SIG-M5 (cell line): ENCODE results near the gene HSPG2.
"Not testable (repeated sequence)": the region's sequence is repeated elsewhere in the genome, so short reads cannot be mapped to it uniquely, and the experiment has no call there.

Source experiments
- DNase-seq: peaks from one replicate; lab custom pipeline; 2025; lab: John Stamatoyannopoulos, UW

Gene HSPG2

DNA sequence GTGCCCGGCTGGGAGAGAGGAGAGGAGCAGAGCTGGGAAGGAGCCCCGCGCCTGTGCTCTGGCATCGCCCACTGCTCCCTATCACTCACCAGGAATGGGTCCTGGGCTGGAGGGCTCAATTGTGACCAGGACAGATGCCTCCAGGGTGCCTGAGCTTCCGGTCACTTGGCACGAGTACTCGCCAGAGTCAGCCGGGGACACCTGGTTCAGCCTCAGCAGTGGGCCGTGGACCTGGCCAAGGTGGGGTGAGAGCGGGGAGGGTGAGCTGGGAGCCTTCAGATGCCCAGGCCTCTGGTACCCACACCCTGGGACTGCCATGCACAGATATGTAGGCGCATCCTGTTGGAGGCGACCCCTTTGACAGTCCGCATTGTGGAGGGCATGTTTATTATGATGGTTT, 93.9 kb downstream of the HSPG2 start:
- DNase-seq = no peak

DNA sequence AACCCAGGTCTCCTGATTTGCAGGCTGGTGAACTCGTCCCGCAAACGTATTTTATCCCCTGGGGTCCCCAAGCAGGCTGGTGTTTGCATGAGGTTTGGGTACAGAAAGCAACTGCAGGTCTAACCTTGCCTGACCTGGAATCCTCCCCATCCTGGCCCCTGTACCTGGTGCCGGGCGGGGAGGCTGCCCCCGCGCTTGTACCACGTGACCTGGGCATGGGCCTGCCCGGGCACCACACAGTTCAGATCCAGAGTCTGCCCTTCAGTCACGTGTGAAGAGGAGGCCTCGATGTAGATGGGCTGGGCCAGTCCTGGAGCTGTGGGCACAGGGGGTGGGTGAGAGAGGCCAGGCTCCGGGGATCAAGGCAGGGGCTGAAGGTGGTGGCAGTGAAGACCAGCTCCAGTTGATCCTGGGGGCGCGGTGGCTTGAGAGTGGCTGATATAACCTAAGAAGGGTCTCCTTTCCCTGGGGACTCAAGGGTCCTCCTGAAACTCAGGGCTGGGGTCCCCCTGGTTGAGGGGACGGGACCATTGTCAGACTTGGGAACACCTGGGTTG, 94.4 kb downstream of the HSPG2 start:
- DNase-seq = no peak

DNA sequence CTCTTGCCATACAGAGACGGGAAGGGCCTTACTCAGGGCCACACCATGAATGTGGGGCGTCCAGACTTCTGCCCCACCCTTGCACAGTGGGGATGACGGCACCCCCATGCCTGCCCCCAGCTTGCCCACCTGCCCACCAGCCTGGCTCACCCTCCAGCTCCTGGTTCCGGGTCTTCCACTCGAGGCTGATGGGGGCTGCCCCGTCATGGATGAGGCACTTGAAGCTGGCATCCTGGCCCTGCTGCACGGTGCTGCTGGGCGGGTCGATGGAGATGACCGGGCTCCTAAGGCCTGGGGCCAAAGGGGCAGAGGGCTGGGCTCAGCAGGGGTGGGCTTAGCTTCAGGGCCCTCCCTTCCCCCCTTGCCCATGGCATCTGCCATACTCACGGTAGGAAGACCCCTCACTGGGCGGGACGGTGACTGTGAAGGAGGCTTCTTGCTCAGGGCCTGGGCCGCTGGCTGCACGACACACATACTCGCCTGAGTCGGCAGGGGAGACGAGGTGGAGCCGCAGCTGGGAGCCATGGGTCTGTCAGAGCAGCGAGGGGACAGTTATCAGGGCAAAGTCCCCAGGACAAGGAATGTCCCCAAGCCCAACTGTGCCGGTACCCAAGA, 95.2 kb downstream of the HSPG2 start:
- DNase-seq = no peak

DNA sequence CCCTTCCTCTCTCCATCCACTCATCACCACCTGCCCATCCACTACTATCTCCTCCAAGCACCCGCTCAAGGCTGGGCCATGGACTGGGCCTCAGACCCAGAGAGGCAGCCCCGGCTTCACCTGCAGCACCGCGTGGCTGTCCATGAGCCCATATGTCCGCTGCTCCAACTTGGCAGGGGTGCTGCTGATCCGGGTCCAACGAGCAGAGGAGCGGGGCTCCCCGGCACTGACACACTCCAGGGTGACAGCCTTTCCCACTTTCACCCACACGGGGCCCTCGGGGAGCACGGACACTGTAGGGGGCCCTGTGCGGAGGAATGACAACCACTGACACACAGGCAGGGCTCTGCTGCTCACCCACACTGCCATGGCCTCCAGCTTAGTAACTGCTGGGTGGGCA, 96.1 kb downstream of the HSPG2 start:
- DNase-seq = no peak

DNA sequence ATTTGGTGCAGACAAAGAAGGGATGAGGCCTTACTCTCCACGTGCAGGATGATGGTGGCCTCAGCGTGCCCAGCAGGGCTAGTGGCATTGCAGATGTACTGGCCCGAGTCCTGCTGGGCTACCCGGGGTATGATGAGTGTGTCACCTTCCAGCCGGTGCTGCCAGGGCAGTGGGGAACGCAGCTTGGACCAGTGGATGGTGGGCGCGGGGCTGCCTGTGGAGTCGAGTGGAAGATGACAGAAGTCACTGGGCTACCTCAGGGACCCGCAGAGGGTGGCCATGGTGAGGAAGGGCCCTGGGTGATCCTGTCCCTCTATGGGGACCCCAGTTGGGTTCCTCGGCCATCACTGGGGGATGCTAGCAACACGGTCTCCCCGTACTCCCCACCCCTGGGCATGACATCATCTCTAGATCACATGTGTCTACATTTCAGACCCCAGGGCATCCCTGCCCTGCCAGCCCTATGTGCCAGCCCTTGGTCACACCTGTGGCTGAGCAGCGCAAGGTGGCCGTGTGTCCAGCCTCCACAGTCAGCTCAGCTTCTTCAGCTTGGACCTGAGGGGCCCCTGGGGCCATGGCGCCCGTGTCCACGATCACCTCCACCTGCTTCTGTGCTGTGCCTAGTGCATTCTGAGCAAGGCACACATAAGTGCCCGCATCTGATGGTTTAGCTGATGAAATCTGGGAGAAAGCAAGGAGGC, 97.6 kb downstream of the HSPG2 start:
- no peak for DNase-seq

DNA sequence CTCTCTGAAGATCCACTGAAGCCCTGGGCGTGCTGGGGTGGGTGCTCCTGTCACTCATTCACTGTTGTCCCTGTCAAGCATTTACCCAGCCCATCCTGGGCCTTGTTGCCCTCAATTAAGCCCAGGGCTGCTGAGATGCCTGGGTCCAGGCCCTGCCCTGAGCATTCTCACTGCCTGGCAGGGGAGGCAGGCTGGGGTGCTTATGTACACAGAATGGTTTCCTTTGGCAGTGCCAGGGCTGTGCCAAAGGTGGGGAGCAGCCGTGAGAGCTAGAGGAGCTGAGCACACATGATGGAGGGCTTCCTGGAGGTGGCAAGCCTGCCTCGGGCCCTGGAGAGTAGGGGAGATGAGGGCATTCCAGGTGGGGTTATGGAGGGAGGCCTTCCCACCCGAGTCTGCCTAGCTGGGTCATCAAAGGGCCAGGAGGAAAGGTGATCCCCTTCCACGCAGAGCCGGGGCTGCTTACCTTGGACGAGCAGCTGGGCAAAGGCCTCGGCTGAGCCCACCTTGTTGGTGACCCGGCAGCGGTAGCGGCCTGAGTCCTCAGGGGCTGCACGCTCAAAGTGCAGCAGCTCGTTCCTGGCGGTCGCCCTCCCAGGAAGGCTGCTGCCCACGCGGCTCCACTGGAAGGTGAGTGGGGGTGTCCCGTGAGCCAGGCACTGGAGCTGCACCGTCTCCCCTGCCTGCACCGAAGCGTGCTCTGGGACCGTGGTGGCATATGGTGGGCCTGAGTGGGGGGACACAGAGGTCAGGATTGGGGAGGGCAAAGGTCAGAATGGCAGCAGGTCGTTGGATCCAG, 98.6 kb downstream of the HSPG2 start:
- no peak for DNase-seq

DNA sequence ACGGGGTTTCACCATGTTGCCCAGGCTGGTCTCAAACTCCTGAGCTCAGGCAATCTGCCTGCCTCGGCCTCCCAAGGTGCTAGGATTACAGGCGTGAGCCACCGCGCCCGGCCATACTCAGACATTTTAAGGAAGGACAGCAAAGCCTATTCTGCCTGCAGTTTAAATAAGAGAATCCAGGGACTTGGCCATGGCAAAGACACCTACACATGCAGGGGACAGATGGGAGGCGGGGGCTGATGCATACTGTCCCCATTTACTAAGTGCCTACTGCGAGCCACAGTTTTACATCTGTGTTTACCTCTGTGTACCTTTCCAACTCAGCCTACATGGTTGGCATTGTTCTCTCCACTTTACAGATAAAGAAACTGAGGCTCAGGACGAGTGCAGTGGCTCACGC, 99.6 kb downstream of the HSPG2 start:
- DNase-seq = no peak

DNA sequence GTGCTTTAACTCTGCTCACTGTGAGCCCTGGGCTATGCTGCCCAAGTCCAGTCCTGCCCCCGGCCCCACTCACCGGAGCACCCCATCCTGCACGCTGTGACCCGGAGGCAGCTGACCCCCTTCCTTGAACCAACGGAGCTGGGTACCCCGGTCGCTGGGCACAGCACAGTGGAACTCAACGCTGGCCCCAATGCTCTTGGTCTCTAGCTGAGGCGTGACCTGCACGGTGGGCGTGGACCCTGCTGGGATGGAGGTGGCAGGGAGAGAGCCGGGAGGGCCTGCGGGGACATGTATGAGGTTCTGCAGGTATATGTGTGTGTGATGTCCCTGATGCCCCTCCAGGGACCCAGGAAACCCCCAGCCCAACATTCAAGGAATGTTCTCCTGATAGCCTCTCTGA, 100.4 kb downstream of the HSPG2 start:
- no peak for DNase-seq

DNA sequence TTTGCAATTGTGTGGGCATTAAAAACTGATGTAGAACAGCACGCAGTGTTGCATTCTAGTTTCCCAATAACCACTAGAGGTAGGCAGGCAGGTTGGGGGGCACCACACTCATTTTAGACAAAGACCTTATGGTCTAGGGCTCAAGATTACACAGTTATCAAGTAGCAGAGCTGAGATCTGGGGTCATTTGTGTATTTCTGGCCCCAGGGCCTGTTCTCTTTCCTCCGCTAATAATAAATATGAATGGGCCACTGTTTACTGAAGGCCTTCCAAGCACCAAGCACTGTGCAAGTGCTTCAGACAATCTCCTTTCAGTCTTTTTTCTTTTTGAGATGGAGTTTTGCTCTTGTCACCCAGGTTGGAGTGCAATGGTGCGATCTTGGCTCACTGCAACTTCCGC, 101.1 kb downstream of the HSPG2 start:
- no peak for DNase-seq

DNA sequence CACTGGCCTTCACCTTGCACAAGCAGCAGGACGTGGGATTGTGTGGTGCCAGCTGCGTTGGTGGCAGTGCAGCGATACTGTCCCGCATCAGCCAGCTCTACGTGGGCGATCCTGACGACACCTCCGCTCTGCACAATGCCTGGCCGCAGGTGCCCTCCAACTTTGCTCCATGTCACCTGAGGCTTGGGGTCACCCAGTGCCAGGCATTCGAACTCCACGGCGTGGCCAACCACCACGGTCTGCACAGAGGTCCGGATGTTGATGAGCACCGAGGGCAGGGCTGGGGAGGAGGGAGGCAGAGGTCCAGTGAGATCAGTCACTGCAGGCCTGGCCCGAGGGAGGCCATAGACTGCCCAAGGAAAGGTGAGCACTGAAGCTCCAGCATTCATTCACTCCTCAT, 102.4 kb downstream of the HSPG2 start:
- DNase-seq = no peak

DNA sequence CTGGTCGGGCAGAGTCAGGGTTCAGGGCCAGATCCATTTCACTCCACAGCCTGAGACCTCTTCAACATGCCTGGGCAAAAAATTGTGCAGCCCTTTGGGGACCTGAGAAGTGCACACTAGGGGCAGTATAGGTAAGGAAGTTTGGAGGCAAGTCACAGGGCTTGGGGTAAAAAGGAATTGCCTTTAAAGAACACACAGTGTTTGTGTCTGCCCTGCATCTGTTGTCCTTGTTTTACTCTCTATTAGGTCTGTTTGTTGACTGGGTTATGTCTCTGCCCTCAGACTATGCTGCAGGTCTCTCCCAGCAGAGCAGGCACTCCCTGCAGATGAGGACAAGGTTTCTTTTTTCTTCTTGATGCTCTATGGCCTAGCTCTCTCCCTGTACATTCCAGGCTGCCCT, 103.0 kb downstream of the HSPG2 start:
- no peak for DNase-seq

DNA sequence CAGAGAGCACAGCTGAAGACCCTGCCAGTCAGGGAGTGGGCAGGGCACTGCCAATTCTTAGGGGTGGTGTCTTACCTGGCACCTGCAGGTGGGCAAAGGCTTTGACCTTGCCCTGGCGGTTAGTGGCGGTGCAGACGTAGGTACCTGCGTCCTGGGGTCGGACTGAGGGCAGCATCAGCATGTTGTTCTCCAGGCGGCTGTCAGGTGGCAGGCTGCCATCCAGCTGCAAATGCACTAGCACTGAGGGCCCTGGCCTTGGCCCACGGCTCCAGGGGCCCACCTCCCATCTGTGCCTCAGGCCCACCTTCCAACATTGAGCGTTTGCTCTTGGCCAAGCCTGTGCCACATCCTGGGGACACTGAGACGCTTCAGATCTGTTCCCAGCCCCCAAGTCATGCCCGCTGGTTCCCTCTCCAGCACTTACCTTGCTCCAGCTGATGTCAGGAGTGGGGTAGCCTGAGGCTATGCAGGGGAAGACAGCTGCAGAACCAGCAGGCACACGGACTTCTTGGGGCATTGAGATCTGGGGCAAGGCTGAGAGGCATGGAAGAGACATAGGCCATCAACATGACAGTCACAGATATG, 103.6 kb downstream of the HSPG2 start:
- DNase-seq = no peak

DNA sequence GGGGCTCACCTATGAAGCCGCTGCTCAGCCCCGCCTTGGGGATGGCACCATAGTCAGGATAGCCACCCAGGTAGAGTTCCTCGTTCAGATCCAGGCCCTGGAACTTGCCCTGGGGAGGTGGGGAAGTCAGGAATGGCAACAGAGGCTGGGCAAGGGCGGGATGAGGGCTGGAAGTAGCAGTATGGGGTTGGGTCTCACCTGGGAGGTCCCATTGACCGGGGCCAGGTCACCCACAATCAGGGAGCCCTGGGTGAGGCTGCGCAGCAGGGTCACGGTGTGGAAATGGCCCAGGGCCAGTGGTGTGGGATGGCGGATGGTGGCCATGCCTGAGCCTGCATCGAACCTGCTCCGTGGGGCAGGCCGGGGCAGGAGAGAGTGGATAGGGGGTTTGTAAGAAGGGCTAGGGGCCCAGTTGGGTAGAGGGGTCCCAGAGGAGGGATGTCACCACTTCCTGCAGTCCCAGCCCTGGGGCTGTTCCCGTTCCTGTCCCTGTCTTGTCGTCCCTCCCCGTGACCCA, 105.6 kb downstream of the HSPG2 start:
- DNase-seq = no peak

DNA sequence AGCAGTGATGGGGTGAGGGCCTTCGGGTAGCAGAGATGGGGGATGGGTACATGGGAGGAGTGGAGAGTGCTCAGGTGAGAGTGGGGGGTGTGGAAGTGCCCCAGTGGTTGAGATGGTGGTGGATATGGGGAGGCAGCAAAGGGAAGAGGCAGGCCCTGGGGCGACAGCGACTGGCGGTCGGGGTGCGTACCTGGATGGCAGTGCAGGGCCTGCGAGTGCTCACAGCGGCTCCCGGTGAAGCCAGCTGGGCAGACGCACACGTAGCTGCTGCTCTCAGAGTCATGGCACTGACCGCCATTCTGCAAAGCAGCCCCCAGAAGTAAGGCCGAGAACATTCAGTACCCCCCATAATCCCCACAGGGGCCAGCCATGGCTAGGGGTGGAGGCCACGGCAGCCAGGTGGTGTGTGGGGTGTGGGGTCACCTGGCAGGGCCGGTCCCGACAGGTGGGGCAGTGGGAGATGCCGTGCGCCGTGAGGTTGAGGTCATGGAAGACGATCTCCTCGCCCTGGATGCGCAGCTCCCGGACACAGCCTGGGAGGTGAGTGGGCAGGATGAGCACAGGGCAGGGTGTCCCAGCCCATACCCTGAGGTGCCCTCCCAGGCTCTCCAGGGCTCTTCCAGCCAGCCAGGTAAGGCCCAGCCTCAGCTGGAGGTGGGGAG, 106.2 kb downstream of the HSPG2 start:
- DNase-seq = no peak

DNA sequence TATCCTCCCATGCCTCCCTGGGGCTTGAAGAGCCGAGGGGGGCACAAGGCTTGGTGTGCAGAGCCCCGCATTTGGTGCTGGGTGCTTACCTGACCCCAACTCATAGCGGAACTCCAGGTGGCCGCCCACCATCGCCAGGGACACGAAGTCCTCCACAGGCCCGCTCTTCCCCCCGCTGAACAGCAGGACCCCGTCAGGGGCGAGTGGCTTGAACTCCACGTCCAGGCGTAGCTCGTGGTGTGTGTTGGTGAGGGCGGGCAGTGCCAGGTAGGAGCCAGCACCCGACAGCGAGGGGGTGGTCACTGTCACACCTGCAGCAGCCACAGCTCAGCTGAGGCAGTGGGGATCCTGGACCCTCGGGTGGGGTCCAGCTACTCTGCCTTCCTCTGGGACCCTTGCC, 107.8 kb downstream of the HSPG2 start:
- no peak for DNase-seq

DNA sequence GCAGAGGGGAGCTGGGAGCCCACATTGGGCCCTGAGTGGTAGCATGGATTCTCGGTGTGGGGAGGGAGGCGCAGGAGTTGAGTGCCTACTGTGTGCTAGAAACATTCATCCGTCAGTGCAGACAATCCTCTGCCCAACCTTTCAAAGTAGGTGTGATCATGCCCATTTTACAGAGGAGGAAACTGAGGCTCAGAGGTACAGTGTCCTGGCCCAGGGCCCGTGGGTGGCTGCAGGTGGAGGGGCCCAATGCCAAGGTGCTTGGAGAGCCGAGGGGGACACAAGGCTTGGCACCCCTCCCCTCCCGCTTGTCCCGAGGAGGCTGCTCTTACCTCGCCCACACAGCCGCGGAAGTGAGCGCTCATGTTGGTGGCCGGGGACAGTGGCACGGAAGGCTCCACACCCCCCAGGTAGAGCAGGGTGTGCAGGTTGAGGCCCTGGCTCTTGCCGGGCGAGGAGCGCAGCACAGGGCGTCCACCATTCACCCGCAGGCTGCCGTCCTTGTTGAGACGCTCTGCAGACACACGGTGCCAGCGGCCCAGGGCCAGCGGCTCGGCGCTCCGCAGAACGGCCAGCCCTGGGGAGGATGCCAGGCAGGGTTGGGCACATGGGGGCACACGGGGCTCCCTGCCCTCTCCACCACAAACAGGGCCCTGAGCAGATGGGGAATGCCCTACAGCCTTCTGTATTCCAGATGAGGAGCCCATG, 108.5 kb downstream of the HSPG2 start:
- no peak for DNase-seq

DNA sequence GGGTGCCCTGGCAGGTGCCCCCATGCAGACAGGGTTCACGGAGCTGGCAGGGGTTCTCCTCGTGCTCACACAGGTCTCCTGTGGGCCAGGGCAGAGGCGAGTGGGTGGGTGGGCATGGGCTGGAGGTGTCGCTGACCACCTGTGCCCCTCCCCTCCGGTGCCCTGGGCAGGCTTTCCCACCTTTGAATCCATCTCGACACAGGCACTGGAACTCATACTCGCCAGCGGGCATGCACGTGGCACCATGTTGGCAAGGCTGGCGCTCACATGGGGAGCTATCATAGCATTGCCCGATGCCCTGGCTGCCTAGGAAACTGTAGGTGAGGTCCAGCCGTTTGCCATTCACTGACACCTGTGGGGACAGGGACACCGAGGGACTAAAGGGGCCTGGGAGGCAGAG, 109.0 kb downstream of the HSPG2 start:
- DNase-seq = no peak

DNA sequence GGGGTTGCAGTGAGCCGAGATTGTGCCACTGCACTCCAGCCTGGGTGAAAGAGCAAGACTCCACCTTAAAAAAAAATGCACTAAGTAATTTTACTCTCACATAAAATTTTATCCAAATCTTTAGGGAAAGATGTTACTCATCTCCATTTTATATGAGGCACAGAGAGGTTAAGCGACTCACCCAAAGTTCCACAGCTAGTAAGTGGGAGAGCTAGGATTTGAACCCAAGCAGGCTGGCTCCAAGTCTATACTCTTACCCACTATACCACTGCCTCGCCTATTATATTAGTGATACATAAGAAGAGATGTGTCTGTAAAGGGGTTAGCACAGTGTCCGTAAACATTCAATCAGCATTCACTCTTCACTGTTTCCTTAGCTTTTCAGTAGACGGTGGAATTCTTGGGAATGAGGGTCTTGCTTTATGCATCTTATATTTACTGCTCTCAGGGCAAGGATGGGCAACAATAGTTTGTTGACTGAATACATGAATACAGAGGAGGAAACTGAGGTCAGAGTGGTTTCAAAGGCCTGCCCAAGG, 109.9 kb downstream of the HSPG2 start:
- DNase-seq = no peak

DNA sequence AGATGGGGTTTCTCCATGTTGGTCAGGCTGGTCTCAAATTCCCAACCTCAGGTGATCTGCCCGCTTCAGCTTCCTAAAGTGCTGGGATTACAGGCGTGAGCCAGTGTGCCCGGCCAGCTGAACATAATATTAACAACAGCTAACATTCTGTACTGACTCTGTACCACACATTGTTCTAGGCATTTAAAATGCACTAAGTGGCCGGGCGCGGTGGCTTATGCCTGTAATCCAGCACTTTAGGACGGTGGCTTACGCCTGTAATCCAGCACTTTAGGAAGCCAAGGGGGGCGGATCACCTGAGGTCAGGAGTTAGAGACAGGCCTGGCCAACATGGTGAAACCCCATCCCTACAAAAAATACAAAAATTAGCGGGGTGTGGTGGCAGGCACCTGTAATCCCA, 110.4 kb downstream of the HSPG2 start:
- not testable (repeated sequence) for DNase-seq

DNA sequence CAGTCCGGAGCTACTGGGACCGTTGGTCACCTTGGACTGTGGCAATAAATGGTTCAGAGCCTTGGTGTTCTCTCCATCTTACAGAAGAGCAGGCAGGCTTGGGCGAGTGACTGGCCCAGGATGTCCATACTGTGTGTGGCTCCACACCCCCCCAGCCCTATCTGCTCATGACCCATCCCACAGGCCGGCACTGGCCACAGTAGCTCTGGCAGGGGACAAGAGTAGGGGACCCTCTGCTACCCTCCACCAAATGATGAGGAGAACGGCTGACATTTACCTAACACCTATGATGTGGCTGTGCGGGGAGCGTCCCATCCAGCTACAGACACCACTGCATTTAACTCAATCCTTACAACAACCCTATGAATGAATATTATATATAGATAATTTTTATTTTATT, 111.7 kb downstream of the HSPG2 start:
- DNase-seq = no peak

DNA sequence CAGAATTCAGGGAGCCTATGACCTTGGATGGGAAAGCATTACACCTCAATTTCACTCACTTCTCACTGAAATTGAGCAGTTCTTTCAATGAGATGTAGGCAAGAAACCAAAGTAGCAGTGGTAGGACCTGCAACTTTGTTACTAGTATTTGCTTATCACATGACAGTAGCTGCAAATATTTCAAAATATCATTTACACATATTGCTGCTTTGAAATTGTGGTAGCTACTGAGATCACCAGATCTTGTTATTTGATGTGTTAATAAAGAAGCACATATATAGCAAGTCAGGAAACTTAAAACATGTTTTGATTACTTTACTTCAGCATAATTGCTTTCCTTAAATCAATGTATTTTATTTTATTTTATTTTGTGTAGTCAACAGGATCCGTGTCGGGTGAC, 112.2 kb downstream of the HSPG2 start:
- no peak for DNase-seq
